Prostate gland (tissue), 2 donors: ENCODE data around the gene PLCB4.

ENCODE experiments used
- CTCF ChIP-seq, 4 experiments: fragments of 200-600 bp in 2 of 4; fragments of 450-650 bp in 2 of 4; sonication (generic) in 2 of 4; IDR thresholded peaks; 1 replicate in 3 of 4; 2 replicates in 1 of 4; pipeline ENCODE4 v1.5.1; 2016 to 2019; ENCODE audit warnings: antibody characterized with exemption in 4 of 4, mild to moderate bottlenecking in 2 of 4, moderate library complexity in 2 of 4
- POLR2A ChIP-seq: fragments of 450-650 bp; IDR thresholded peaks from one replicate; pipeline ENCODE4 v1.6.1; 2016; ENCODE audit warnings: antibody characterized with exemption, mild to moderate bottlenecking

- TF ChIP-seq CTCF (IDR thresholded peaks at IDR 0.05) (no peak), POLR2A (no peak)
These were observed 12.6 kb downstream of the PLCB4 start for GRCh38 chr20:9081423-9081966.
